Mononuclear cell (primary cell): ENCODE results near the gene USP1. TPM values are rescaled to one million over a fixed set of nuclear protein-coding genes. Genes with fewer than 3 reads are reported as not detected.

Experiments used
- H3K27me3 ChIP-seq: 2 replicates; pipeline ENCODE4 v1.6.0; 2011; ENCODE audit warnings: low read length, control low read depth; ENCODE audit not compliant: insufficient read depth
- H3K4me1 ChIP-seq: 2 replicates; pipeline ENCODE4 v1.5.1; 2011; ENCODE audit warnings: mild to moderate bottlenecking, low read length, control low read depth; ENCODE audit not compliant: insufficient read depth
- H3K4me3 ChIP-seq: 2 replicates; pipeline ENCODE4 v1.5.1; 2011; ENCODE audit warnings: mild to moderate bottlenecking, low read length, moderate library complexity
- H3K9me3 ChIP-seq: 2 replicates; pipeline ENCODE4 v1.5.1; 2011; ENCODE audit warnings: low read depth, mild to moderate bottlenecking, control low read depth, low read length
- total RNA-seq: library from RNA; depleted of rRNA; stranded (reverse); fragments of >200 nt; gene quantifications from one replicate; pipeline ENCODE4 v1.2.3, GENCODE V29; 2012

The USP1 gene
- total RNA-seq, 1 donor, result 33.6 TPM

DNA sequence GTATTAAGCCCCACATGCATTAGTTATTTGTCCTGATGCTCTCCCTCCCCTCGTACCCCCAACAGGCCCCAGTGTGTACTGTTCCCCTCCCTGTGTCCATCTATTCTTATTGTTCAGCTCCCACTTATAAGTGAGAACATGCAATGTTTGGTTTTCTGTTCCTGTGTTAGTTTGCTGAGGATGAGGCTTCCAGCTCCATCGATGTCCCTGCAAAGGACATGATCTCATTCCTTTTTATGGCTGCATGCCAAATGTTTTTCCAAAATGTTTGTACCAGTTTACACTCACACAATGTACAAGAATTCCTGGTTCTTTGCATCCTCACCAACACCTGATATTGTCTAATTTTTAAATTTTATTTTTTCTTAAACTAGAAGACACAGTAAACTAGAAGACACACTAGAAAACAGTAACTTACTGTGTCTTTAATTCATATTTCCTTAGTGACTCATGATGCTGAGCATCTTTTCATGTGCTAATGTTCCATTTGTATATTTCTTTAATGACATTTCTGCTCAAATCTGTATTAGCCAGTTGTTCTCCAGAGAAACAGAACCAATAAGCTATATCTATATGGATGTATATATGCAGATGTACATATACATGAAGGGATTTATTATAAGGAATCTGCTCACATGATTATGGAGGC, 19.4 kb upstream of the USP1 start:
- H3K4me1 ChIP-seq, result no peaks in the 10 kb centered on the region
- no peaks in the 10 kb centered on the region for H3K9me3 ChIP-seq
- H3K4me3 ChIP-seq, result no peak overlapping the region
- H3K27me3 ChIP-seq, result no peaks in the 10 kb centered on the region

DNA sequence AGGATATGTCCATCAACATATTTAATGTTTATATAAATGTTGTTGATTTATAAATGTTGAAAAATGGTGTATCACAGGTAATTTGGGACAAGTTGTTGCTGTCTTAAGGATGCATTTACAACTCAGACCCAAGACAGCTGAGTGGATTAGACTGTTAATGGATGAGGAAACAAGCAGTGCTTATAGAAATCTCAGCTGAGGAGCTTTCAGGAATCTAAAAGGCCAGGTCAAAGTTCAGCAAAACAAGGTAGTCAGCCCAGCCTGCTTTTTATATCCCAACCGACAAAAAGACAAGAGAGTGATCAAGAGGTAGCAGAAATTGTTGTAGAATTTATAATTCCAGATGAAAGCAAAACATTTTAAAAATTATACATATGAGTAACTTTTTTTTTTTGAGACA, 16.6 kb upstream of the USP1 start:
- Histone ChIP-seq H3K27me3 (no peaks in the 10 kb centered on the region), H3K4me3 (no peak overlapping the region), H3K4me1 (no peaks in the 10 kb centered on the region), H3K9me3 (no peaks in the 10 kb centered on the region)

DNA sequence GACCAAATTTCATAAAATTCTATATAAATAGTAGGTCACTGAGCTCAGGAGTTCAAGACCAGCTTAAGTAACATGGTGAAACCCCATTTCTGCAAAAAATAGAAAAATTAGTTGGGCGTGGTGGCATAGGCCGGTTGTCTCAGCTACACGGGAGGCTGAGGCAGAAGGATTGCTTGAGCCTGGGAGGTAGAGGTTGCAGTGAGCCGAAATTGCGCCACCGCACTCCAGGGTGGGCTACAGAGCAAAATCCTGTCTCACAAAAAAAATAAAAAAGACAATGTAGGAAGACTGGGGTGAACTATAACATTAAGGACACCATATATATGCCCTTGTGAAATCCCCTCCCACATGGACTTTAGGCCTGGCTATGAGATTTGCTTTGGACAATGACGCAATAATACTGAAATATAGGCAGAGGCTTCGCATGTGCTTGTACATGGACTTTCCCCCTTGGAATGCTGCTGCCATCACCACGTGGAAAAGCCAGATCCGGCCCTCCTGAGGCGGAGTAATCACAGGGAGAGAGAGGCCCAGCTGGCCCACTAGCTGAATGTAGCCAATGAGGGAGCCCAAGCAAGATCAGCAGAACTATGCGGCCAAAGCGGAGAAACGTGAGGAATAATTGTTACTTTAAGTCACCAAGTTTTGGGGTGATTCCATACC, 13.1 kb upstream of the USP1 start:
- Histone ChIP-seq H3K4me3 (no peak overlapping the region), H3K4me1 (no peaks in the 10 kb centered on the region), H3K27me3 (no peaks in the 10 kb centered on the region), H3K9me3 (no peaks in the 10 kb centered on the region)

DNA sequence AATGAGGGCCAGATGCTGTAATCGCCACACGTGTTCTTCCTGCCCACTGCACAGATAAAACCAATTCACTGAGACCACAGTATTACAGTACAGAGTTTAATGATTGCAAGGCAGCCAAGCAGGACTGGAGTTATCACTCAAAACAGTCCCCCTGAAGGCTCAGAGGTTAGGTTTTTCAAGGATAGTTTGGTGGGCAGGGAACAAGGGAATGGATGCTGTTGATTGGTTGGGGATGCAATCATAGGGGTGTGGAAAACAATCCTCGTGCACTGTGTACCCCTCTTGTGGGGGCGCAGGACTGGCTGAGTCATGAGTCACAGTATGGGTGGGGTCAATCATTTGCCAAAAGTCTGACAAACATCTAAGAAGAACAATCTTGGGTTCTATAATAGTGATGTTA, 12.4 kb upstream of the USP1 start:
- H3K27me3 ChIP-seq, result no peaks in the 10 kb centered on the region
- no peaks in the 10 kb centered on the region for H3K9me3 ChIP-seq
- no peak overlapping the region for H3K4me3 ChIP-seq
- H3K4me1 ChIP-seq, result no peaks in the 10 kb centered on the region

DNA sequence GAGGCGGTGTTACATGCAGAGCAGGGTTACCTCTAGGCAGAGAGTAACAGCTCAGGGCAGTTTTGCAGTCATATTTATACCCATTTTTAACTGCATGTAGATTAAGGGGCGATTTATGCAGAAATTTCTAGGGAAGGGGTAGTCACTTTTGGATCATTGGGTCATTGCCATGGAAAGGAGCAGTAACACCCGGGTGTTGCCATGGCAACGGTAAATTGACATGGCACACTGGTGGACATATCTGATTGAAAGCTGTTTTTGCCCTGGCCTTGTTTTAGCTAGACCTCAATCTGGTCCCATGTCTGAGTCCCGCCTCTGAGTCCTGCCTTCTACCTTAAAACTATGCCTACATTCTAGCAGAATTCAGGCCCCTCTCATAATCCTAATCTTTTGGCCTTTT, 11.8 kb upstream of the USP1 start:
- Histone ChIP-seq H3K4me3 (no peak overlapping the region), H3K4me1 (no peaks in the 10 kb centered on the region), H3K9me3 (no peaks in the 10 kb centered on the region), H3K27me3 (no peaks in the 10 kb centered on the region)

DNA sequence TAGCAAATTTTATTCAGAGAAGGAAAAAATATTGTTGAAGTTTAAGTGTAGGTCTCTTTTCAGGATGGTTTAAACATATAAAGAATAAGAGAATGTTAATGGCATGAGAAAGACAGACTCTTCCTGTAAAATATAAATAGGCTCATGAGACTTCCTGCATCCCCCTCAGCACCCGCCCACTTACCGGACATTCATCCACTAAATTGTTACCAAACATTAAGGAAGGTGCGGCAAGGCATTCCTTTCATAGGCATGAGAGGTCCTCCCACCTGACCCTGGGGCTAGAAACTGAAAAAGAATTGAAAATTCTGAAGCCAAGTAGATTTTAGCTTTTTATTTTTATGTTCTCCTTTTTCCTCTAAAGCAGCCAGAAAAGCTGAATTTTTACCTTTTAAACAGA, 10.6 kb upstream of the USP1 start:
- Histone ChIP-seq H3K27me3 (no peaks in the 10 kb centered on the region), H3K4me1 (no peaks in the 10 kb centered on the region), H3K9me3 (no peaks in the 10 kb centered on the region), H3K4me3 (no peak overlapping the region)

DNA sequence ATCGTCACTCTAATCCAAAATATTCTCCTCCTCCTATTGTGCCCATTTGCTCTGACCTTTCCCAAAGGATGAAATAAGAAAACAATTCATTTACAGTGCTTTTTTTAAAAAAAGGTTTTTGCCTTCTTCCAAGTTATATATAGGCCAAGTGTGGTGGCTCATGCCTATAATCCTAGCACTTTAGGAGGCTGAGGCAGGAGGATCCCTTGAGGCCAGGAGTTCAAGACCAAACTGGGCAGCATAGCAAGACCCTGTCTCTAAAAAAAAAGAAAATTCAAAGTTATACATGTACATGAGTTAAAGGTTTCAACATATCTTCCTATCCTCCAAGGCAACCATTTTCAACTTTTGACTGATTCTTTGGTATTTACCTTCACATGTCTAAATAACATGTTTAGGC, 10.1 kb upstream of the USP1 start:
- Histone ChIP-seq H3K9me3 (no peaks in the 10 kb centered on the region), H3K4me3 (no peak overlapping the region), H3K4me1 (no peaks in the 10 kb centered on the region), H3K27me3 (no peaks in the 10 kb centered on the region)

DNA sequence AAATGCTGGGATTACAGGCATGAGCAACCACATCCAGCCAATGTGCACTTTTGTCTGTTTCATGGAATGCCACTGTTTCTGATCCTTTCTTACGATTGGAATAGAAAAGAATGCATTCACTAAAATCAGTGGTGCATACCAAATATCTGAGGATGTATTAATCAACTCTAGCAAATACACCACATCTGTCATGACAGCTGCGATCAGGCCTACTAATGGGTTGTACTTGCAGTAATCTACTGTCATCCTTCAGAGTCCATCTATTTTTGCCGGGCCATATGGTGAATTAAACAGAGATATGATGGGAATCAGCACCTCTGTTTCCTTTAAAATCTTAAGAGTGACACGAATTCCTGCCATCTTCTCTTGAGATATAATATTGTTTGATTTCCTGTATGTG, 8.5 kb upstream of the USP1 start:
- Histone ChIP-seq H3K9me3 (no peaks in the 10 kb centered on the region), H3K4me1 (no peaks in the 10 kb centered on the region), H3K27me3 (no peaks in the 10 kb centered on the region), H3K4me3 (no peak overlapping the region)

DNA sequence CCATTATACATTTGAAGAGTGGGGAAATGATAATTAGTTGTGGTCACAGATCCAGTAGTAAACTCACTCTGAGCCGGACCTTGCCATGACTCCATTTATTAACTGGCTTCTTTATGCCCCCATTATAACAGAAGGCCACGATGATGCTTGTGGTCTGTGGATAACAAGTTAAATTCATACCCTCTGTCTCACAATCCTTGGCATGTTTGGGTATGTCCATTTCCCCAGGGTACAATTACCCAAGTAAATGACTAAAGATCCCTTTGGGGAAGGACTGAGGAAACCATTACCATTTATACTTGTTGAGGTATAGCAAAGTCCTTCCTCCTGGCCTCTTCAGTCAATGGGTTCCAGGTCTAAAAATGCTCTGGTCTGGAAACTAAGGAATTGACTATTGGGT, 7.3 kb upstream of the USP1 start:
- no peak overlapping the region for H3K4me3 ChIP-seq
- no peaks in the 10 kb centered on the region for H3K27me3 ChIP-seq
- H3K9me3 ChIP-seq, result no peaks in the 10 kb centered on the region
- no peaks in the 10 kb centered on the region for H3K4me1 ChIP-seq

DNA sequence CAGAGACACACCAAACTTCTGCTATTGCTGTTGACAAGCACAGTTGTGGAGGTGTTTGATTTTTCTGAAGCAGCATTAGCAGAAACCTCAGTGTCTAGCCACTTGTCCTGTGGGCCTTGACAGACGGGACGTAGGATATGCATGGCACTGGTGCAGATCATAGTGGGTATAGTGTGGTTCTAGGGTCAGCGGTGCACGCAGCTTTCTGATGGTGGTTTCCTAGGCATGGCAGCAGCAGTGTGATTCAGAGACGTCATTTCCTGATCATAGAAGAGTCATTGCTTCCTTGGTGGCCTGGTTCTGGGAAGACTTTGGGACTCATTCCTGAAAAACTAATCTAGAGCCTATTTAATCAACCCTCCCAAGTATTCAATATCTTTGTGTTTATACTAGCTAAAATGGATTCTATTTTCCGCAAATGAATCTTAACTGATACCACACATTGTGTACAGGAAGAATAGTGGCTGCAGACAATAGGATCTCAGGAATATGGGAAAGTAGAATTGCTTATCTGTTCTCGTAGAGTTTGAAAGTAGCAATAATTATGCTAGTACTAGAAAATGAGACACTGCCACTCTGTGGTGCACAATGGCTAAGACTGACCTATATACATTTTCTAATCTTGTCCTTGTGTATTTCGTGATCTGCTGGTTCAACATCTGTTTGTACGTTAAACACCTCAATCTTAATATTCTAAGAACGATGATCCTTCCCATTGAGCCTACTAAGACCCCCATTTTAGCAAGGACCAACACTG, 2.8 kb upstream of the USP1 start:
- Histone ChIP-seq H3K4me3 (no peak overlapping the region), H3K4me1 (peaks cover 21% of the 10 kb centered on the region), H3K27me3 (no peaks in the 10 kb centered on the region), H3K9me3 (no peaks in the 10 kb centered on the region)

DNA sequence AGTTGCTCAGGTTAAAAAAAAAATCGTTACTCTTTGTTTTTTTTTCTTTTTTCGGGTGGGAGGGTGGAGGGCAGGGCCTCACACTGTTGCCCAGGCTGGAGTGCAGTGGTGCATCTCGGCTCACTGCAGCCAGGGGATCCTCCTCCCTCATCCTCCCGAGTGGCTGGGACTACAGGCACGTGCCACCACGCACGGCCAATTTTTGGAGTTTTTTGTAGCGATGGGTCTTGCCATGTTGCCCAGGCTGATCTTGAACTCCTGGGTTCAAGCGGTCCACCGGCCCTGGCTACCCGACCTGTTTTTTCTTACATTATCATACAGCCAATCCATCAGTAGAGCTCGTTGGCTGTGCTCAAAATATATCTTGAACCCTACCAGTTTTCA, 2.2 kb upstream of the USP1 start:
- H3K27me3 ChIP-seq, result no peaks in the 10 kb centered on the region
- H3K4me1 ChIP-seq, result peaks cover 25% of the 10 kb centered on the region
- H3K9me3 ChIP-seq, result no peaks in the 10 kb centered on the region
- no peak overlapping the region for H3K4me3 ChIP-seq

DNA sequence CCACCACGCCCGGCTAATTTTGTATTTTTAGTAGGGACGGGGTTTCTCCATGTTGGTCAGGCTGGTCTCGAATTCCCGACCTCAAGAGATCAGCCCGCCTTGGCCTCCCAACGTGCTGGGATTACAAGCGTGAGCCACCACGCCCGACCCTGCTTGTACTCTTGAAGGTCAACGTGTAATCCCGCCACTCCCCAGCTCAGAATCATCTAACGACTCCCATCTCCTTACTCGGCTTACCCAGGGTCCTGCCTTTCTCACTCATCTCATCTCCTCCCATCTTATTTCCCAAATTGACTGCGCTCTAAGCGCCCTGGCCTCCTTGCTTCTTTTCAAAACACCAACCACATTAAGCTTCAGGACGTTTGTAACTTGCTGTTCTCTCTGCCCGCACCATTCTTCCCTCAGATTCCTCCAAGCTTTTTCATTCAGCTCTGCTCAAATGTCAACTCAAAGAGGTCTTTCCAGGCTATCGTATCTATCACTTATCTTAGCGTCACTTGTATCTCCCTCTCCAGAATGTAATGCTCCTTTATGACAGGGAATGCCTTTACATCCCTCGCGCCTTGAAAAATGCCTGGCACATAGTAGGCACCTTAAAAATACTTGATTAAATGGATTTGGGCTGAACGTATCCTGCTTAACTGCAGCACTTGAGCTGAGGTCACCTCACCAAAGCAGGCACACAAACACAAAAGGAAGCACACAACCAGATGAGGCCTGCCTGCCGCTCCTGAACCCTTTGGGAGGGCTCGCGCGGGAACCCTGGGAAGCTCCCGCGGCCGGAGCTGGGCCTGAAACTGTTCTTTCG, 1.4 kb upstream of the USP1 start:
- no peaks in the 10 kb centered on the region for H3K9me3 ChIP-seq
- H3K4me3 ChIP-seq, result peak overlapping the region; percentile 86
- peaks cover 26% of the 10 kb centered on the region for H3K4me1 ChIP-seq
- H3K27me3 ChIP-seq, result no peaks in the 10 kb centered on the region

DNA sequence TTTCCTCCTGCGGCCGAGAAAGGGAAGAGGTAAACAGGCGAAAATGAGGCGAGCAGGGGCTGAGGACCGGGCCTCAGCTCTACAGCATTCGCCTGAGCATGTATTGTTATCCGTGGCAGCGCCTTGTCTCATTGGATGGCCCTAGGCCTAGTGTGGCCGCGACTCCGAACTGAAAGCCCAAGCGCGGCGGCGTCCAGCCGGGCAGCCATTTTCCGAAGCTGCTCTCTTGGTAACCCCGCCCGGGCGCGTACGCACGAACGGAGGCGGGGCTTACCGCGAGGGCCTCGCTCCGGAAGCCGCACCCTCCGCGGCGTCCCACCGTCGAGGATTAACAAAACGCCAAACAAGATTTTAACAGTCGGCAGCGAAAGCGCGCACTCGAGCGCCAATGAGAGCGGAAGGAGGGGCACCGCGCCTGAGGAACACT, 797 bp upstream of the USP1 start:
- no peaks in the 10 kb centered on the region for H3K27me3 ChIP-seq
- H3K9me3 ChIP-seq, result no peaks in the 10 kb centered on the region
- H3K4me3 ChIP-seq, result peak overlapping the region; percentile 86
- H3K4me1 ChIP-seq, result peaks cover 31% of the 10 kb centered on the region

DNA sequence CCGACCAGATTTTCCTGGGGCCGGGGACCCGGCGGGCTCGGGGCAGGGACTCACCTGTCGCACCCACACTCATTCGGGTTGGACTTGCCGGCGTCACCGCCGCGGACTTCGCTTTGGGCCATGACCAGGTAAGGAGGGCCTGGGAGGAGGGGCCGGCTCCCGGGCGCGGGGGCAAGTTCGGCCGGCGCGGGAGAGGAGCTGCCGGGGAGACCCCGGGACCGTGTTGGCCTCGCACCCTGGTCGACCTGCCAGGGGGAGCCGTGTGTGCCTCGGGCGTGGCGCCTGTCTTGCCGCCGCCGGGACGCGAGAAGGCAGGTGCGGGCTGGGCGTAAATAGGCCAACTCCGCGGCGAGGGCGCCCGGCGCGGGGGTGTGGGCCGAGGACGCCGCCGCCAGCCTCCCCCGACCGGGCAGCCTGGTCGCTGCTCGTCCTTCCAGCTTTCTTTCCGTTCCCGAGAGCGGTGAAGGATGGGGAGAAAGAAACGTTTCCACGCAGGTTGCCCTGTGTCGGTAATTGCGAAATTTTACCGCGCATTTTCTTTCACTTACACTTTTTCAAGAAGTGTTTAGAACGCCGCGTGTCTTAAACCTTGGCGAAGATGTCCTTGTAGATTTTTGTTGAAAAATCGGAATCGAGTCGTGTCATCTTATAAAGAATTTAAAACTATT, 558 bp downstream of the USP1 start:
- H3K9me3 ChIP-seq, result no peaks in the 10 kb centered on the region
- peak overlapping the region; percentile 86 for H3K4me3 ChIP-seq
- H3K27me3 ChIP-seq, result no peaks in the 10 kb centered on the region
- peaks cover 31% of the 10 kb centered on the region for H3K4me1 ChIP-seq
